Measurements from ENCODE around the gene ACR. TPM values are rescaled to one million over a fixed set of nuclear protein-coding genes. Genes with fewer than 3 reads are reported as not detected.

ACR gene
- total RNA-seq, 1 donor: 1.4 TPM

DNA sequence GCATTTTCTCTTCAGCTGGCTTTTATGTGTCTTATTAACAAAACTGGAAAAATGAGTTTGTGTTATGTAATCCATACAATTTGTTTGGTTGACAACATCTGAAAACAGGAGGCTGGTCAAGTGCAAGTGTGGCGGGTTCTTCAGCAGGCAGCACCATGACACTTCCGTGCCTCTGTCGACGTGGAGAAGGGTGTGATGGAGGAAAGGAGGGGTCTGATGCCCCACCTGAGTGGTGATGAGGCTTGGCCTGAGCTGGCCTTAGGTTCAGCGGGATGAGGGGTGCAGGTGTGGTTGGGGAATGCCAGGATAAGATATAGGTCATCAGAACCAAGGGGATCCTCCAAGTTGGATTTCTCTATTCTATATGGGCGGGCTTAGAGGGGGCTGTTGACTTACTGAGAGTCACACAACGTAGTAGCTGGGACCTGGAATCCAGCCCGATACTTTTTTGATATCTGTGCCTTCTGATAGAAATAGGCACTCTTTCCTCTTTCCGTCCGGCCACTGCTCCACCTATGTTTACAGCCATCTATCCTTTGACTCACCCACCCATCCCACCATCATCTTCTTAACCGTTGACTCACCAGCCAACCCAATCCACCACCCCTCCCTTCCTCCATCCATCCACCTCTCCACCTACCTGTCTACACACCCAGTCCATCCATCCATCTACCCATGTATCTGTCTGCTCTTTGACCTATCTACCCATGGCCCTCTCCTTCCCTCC lies 36.4 kb upstream of the ACR start:
- Histone ChIP-seq H3K79me2 (ENCODE audit: insufficient read depth, low read length) (no peaks in the 10 kb centered on the region), H3K27ac (ENCODE audit: low read depth, low read length) (no peak overlapping the region), H3K4me3 (ENCODE audit: insufficient read depth, low read length) (no peak overlapping the region), H3K4me2 (ENCODE audit: insufficient read depth, low read length) (no peak overlapping the region), H3K36me3 (ENCODE audit: insufficient read depth, low read length) (no peaks in the 10 kb centered on the region), H3K27me3 (ENCODE audit: insufficient read depth, low read length) (peaks cover 3% of the 10 kb centered on the region), H4K20me1 (ENCODE audit: insufficient read depth, low read length) (no peaks in the 10 kb centered on the region), H2AFZ (ENCODE audit: low read length) (no peak overlapping the region), H3K4me1 (ENCODE audit: insufficient read depth, low read length) (no peaks in the 10 kb centered on the region), H3K9me3 (ENCODE audit: low read depth, low read length) (no peaks in the 10 kb centered on the region)
- peak; percentile 85 for DNase-seq (ENCODE audit: insufficient read length, low spot score, missing footprints)
- TF ChIP-seq, protein P1, sequence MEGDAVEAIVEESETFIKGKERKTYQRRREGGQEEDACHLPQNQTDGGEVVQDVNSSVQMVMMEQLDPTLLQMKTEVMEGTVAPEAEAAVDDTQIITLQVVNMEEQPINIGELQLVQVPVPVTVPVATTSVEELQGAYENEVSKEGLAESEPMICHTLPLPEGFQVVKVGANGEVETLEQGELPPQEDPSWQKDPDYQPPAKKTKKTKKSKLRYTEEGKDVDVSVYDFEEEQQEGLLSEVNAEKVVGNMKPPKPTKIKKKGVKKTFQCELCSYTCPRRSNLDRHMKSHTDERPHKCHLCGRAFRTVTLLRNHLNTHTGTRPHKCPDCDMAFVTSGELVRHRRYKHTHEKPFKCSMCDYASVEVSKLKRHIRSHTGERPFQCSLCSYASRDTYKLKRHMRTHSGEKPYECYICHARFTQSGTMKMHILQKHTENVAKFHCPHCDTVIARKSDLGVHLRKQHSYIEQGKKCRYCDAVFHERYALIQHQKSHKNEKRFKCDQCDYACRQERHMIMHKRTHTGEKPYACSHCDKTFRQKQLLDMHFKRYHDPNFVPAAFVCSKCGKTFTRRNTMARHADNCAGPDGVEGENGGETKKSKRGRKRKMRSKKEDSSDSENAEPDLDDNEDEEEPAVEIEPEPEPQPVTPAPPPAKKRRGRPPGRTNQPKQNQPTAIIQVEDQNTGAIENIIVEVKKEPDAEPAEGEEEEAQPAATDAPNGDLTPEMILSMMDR (IDR thresholded peaks at IDR 0.05; ENCODE audit: extremely low read depth, low read depth, low read length): no peak

DNA sequence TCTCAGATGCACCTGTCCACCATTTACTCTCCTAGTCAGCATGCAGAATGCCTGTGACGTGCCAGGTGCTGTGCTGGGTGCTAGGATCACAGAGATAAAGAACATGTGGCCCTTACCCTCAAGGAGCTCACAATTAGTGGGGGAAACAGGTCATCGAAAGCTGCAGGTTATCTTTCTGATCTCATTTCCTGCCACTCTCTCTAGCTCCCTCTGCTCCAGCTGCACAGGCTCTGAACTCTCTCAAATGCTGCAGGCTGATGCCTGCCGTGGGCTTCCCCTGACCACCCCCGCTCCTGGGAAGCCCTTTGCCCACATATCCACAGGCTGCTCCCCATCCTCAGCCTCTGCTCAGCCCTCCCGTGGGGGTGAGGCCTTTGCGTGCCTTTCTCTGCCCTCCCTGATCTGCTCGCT lies 35.7 kb upstream of the ACR start:
- Histone ChIP-seq H3K9me3 (ENCODE audit: low read depth, low read length) (no peaks in the 10 kb centered on the region), H3K4me3 (ENCODE audit: insufficient read depth, low read length) (no peak overlapping the region), H3K27me3 (ENCODE audit: insufficient read depth, low read length) (no peaks in the 10 kb centered on the region), H2AFZ (ENCODE audit: low read length) (no peak overlapping the region), H4K20me1 (ENCODE audit: insufficient read depth, low read length) (no peaks in the 10 kb centered on the region), H3K27ac (ENCODE audit: low read depth, low read length) (no peak overlapping the region), H3K4me2 (ENCODE audit: insufficient read depth, low read length) (no peak overlapping the region), H3K79me2 (ENCODE audit: insufficient read depth, low read length) (no peaks in the 10 kb centered on the region), H3K4me1 (ENCODE audit: insufficient read depth, low read length) (no peaks in the 10 kb centered on the region), H3K36me3 (ENCODE audit: insufficient read depth, low read length) (no peaks in the 10 kb centered on the region)
- TF ChIP-seq, protein P1 (IDR thresholded peaks at IDR 0.05; ENCODE audit: extremely low read depth, low read depth, low read length): no peak
- peak; percentile 90 for DNase-seq (ENCODE audit: insufficient read length, low spot score, missing footprints)

DNA sequence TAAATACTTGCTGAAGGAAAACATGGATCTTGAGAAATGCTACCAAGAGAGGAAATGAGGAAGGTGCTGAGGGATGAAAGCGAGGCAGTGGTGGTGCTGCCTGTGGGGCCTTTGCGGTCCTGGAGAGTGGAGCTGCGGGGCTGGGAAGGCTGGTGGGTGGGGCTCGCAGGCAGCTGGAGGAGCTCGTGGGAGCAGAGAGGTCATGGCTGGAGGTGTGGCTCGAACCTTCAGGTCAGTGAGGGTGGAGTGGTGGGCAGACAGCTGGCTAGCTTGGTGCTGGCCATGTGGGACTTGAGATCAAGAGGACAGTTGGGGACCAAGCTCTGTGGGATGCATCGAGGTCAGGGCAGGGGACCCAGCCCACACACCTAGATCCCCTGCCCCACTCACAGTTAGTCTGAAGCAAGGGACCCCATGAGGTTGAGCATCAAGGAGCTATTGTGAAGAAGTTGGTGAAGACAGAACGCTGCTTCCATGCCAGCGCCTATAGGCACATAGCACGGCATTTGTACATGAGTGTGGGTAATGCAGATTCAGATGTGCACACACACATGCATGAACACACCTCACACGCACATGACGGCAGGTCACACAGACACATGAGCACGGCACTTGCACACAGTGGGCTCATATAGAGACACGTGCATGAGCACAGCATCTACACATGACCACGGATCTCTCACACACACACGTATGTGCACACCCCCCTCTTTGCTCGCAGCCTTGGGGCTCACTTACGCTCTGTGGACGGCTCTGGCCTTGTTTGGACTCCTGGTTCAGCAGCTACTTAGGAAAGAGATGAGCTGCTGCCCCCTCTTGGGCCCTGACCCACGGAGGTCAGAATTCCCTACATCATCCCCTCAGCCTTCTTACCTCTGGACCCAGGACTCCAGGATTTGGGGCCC lies 34.9 kb upstream of the ACR start:
- no peaks in the 10 kb centered on the region for H3K36me3 ChIP-seq (ENCODE audit: insufficient read depth, low read length)
- no peak overlapping the region for H2AFZ ChIP-seq (ENCODE audit: low read length)
- H3K27ac ChIP-seq (ENCODE audit: low read depth, low read length): no peak overlapping the region
- peak; percentile 77 for DNase-seq (ENCODE audit: insufficient read length, low spot score, missing footprints)
- no peak overlapping the region for H3K4me2 ChIP-seq (ENCODE audit: insufficient read depth, low read length)
- no peak overlapping the region for H3K4me3 ChIP-seq (ENCODE audit: insufficient read depth, low read length)
- no peaks in the 10 kb centered on the region for H3K27me3 ChIP-seq (ENCODE audit: insufficient read depth, low read length)
- H3K4me1 ChIP-seq (ENCODE audit: insufficient read depth, low read length): no peaks in the 10 kb centered on the region
- H3K79me2 ChIP-seq (ENCODE audit: insufficient read depth, low read length): no peaks in the 10 kb centered on the region
- TF ChIP-seq, protein P1 (IDR thresholded peaks at IDR 0.05; ENCODE audit: extremely low read depth, low read depth, low read length): no peak
- H3K9me3 ChIP-seq (ENCODE audit: low read depth, low read length): no peaks in the 10 kb centered on the region
- H4K20me1 ChIP-seq (ENCODE audit: insufficient read depth, low read length): no peaks in the 10 kb centered on the region
